Measurements from ENCODE around the gene VAT1. TPM values are rescaled to one million over a fixed set of nuclear protein-coding genes. Genes with fewer than 3 reads are reported as not detected.

The VAT1 gene
- total RNA-seq, 1 donor: 20.0 TPM

GRCh38 chr17:43033948-43034881, 12.0 kb upstream of the VAT1 start:
- Histone ChIP-seq H3K4me1 (ENCODE audit: insufficient read depth, low read length) (peaks cover 4% of the 10 kb centered on the region), H3K4me3 (ENCODE audit: low read length) (no peak overlapping the region), H3K9me3 (ENCODE audit: low read depth, low read length) (no peaks in the 10 kb centered on the region), H3K27me3 (ENCODE audit: insufficient read depth, low read length) (no peaks in the 10 kb centered on the region)

GRCh38 chr17:43031666-43032065, 9.5 kb upstream of the VAT1 start:
- H3K9me3 ChIP-seq (ENCODE audit: low read depth, low read length): no peaks in the 10 kb centered on the region
- H3K27me3 ChIP-seq (ENCODE audit: insufficient read depth, low read length): no peaks in the 10 kb centered on the region
- no peak overlapping the region for H3K4me3 ChIP-seq (ENCODE audit: low read length)
- H3K4me1 ChIP-seq (ENCODE audit: insufficient read depth, low read length): peaks cover 4% of the 10 kb centered on the region

GRCh38 chr17:43030137-43030767, 8.1 kb upstream of the VAT1 start:
- Histone ChIP-seq H3K4me1 (ENCODE audit: insufficient read depth, low read length) (peaks cover 4% of the 10 kb centered on the region), H3K27me3 (ENCODE audit: insufficient read depth, low read length) (no peaks in the 10 kb centered on the region), H3K9me3 (ENCODE audit: low read depth, low read length) (no peaks in the 10 kb centered on the region), H3K4me3 (ENCODE audit: low read length) (no peak overlapping the region)

- H3K27me3 ChIP-seq (ENCODE audit: insufficient read depth, low read length): no peaks in the 10 kb centered on the region
- no peaks in the 10 kb centered on the region for H3K9me3 ChIP-seq (ENCODE audit: low read depth, low read length)
- peaks cover 19% of the 10 kb centered on the region for H3K4me1 ChIP-seq (ENCODE audit: insufficient read depth, low read length)
- H3K4me3 ChIP-seq (ENCODE audit: low read length): no peak overlapping the region
Observed at GRCh38 chr17:43028221-43028861, 6.2 kb upstream of the VAT1 start.

- Histone ChIP-seq H3K9me3 (ENCODE audit: low read depth, low read length) (no peaks in the 10 kb centered on the region), H3K4me3 (ENCODE audit: low read length) (no peak overlapping the region), H3K27me3 (ENCODE audit: insufficient read depth, low read length) (no peaks in the 10 kb centered on the region), H3K4me1 (ENCODE audit: insufficient read depth, low read length) (peaks cover 26% of the 10 kb centered on the region)
Observed at GRCh38 chr17:43027091-43028032, 5.2 kb upstream of the VAT1 start.

GRCh38 chr17:43026595-43026994, 4.4 kb upstream of the VAT1 start:
- Histone ChIP-seq H3K4me1 (ENCODE audit: insufficient read depth, low read length) (peaks cover 29% of the 10 kb centered on the region), H3K27me3 (ENCODE audit: insufficient read depth, low read length) (no peaks in the 10 kb centered on the region), H3K9me3 (ENCODE audit: low read depth, low read length) (no peaks in the 10 kb centered on the region), H3K4me3 (ENCODE audit: low read length) (no peak overlapping the region)

- peaks cover 33% of the 10 kb centered on the region for H3K4me1 ChIP-seq (ENCODE audit: insufficient read depth, low read length)
- no peak overlapping the region for H3K4me3 ChIP-seq (ENCODE audit: low read length)
- H3K27me3 ChIP-seq (ENCODE audit: insufficient read depth, low read length): no peaks in the 10 kb centered on the region
- H3K9me3 ChIP-seq (ENCODE audit: low read depth, low read length): no peaks in the 10 kb centered on the region
Observed at GRCh38 chr17:43025766-43026537, 3.8 kb upstream of the VAT1 start.

GRCh38 chr17:43025290-43025657, 3.1 kb upstream of the VAT1 start:
- no peaks in the 10 kb centered on the region for H3K27me3 ChIP-seq (ENCODE audit: insufficient read depth, low read length)
- H3K4me3 ChIP-seq (ENCODE audit: low read length): no peak overlapping the region
- peaks cover 39% of the 10 kb centered on the region for H3K4me1 ChIP-seq (ENCODE audit: insufficient read depth, low read length)
- no peaks in the 10 kb centered on the region for H3K9me3 ChIP-seq (ENCODE audit: low read depth, low read length)

- Histone ChIP-seq H3K4me1 (ENCODE audit: insufficient read depth, low read length) (peaks cover 42% of the 10 kb centered on the region), H3K9me3 (ENCODE audit: low read depth, low read length) (no peaks in the 10 kb centered on the region), H3K27me3 (ENCODE audit: insufficient read depth, low read length) (no peaks in the 10 kb centered on the region), H3K4me3 (ENCODE audit: low read length) (peak within 1 kb of the TSS; percentile 44)
Observed at GRCh38 chr17:43024407-43025289, 2.5 kb upstream of the VAT1 start, which contains the start of gene RND2. Gene RND2 (plus strand): TSS chr17:43025231. CDS start chr17:43025348, 117 bp downstream.

- H3K4me3 ChIP-seq (ENCODE audit: low read length): peak overlapping the region; percentile 71
- H3K9me3 ChIP-seq (ENCODE audit: low read depth, low read length): no peaks in the 10 kb centered on the region
- H3K27me3 ChIP-seq (ENCODE audit: insufficient read depth, low read length): no peaks in the 10 kb centered on the region
- H3K4me1 ChIP-seq (ENCODE audit: insufficient read depth, low read length): peaks cover 59% of the 10 kb centered on the region
Observed at GRCh38 chr17:43020789-43021740, 1.1 kb downstream of the VAT1 start.

GRCh38 chr17:43020030-43020621, 2.1 kb downstream of the VAT1 start:
- Histone ChIP-seq H3K4me3 (ENCODE audit: low read length) (no peak overlapping the region), H3K9me3 (ENCODE audit: low read depth, low read length) (no peaks in the 10 kb centered on the region), H3K4me1 (ENCODE audit: insufficient read depth, low read length) (peaks cover 59% of the 10 kb centered on the region), H3K27me3 (ENCODE audit: insufficient read depth, low read length) (no peaks in the 10 kb centered on the region)

GRCh38 chr17:43019418-43019817, 2.8 kb downstream of the VAT1 start:
- Histone ChIP-seq H3K4me1 (ENCODE audit: insufficient read depth, low read length) (peaks cover 57% of the 10 kb centered on the region), H3K27me3 (ENCODE audit: insufficient read depth, low read length) (no peaks in the 10 kb centered on the region), H3K9me3 (ENCODE audit: low read depth, low read length) (no peaks in the 10 kb centered on the region), H3K4me3 (ENCODE audit: low read length) (no peak overlapping the region)

All from mononuclear cell (primary cell).